Cardiac septum (tissue), 1 donor: ENCODE measurements around the gene POU6F2. TPM values are rescaled to one million over a fixed set of nuclear protein-coding genes. Genes with fewer than 3 reads are reported as not detected.

Source experiments
- DNase-seq: peaks from one replicate; pipeline ENCODE4 v3.0.0-alpha.2; 2020; ENCODE audit warnings: low spot score
- intact Hi-C: fragments of 100-400 bp; cut with DNase I; formaldehyde crosslinking; loops from one replicate; pipeline ENCODE4 v1.14.0; 2022
- total RNA-seq: library from RNA; stranded (reverse); fragmentation: NEBNext Ultra II Directional; extraction: Animal tissue kit (Norgen Biotek cat#: 25700); gene quantifications from one replicate; pipeline ENCODE4 v1.2.1, GENCODE V29; 2021
- donor health status: DM: no; HTN: no; CAD: no.

The POU6F2 gene
- total RNA-seq, 1 donor from 2014 or later = 0.19 TPM

- DNase-seq = no peak
- intact Hi-C loops = no loop called here
These were observed 476.1 kb downstream of the POU6F2 start for GRCh38 chr7:39453743-39454355.

- DNase-seq = no peak
- intact Hi-C loops = loop anchor here (5.0 kb wide), 1 partner anchor 59 kb away; no protein-coding TSS in a partner anchor
These were observed 480.5 kb downstream of the POU6F2 start for GRCh38 chr7:39458061-39458745.

- intact Hi-C loops = loop anchor here (5.0 kb wide), 2 partner anchors 58 to 662 kb away; no protein-coding TSS in a partner anchor
- no peak for DNase-seq
These were observed 481.9 kb downstream of the POU6F2 start for GRCh38 chr7:39459636-39460035.

- intact Hi-C loops = loop anchor here (5.0 kb wide), 1 partner anchor 663 kb away; no protein-coding TSS in a partner anchor
- no peak for DNase-seq
These were observed 482.8 kb downstream of the POU6F2 start for GRCh38 chr7:39460486-39460885.

- intact Hi-C loops = loop anchor here (5.0 kb wide), 1 partner anchor 664 kb away; no protein-coding TSS in a partner anchor
- DNase-seq = no peak
These were observed 483.6 kb downstream of the POU6F2 start for GRCh38 chr7:39461263-39461820.

- no peak for DNase-seq
- intact Hi-C loops = loop anchor here (5.0 kb wide), 1 partner anchor 666 kb away; no protein-coding TSS in a partner anchor
These were observed 485.5 kb downstream of the POU6F2 start for GRCh38 chr7:39463252-39463651.

GRCh38 chr7:39464350-39465054 is 486.8 kb downstream of the POU6F2 start:
- intact Hi-C loops = loop anchor here (5.0 kb wide), 1 partner anchor 667 kb away; no protein-coding TSS in a partner anchor
- DNase-seq = no peak

- DNase-seq = no peak
- intact Hi-C loops = no loop called here
These were observed 487.6 kb downstream of the POU6F2 start for GRCh38 chr7:39465055-39465929.

GRCh38 chr7:39468261-39468660 is 490.6 kb downstream of the POU6F2 start:
- no peak for DNase-seq
- intact Hi-C loops = no loop called here

GRCh38 chr7:39468808-39469374 is 491.2 kb downstream of the POU6F2 start:
- no peak for DNase-seq
- intact Hi-C loops = no loop called here

- no peak for DNase-seq
- intact Hi-C loops = no loop called here
These were observed 503.2 kb downstream of the POU6F2 start for GRCh38 chr7:39480901-39481300.

- no peak for DNase-seq
- intact Hi-C loops = no loop called here
These were observed 511.0 kb downstream of the POU6F2 start for GRCh38 chr7:39488467-39489393.

- DNase-seq = no peak
- intact Hi-C loops = no loop called here
These were observed 512.6 kb downstream of the POU6F2 start for GRCh38 chr7:39490296-39490695.

GRCh38 chr7:39493934-39494333 is 516.2 kb downstream of the POU6F2 start:
- intact Hi-C loops = no loop called here
- no peak for DNase-seq

- DNase-seq = no peak
- intact Hi-C loops = no loop called here
These were observed 523.6 kb downstream of the POU6F2 start for GRCh38 chr7:39501358-39501757.

GRCh38 chr7:39504963-39505362 is 527.3 kb downstream of the POU6F2 start:
- no peak for DNase-seq
- intact Hi-C loops = no loop called here

GRCh38 chr7:39507866-39508551 is 530.3 kb downstream of the POU6F2 start:
- DNase-seq = no peak

More at GRCh38 chr7:39507866-39508551, 530.3 kb downstream of the POU6F2 start:
- intact Hi-C loops = no loop called here
